HEK293 (cell line): ENCODE data around the gene CLGN.

Experiments
- GLI2 ChIP-seq: fragments of 450-650 bp; formaldehyde crosslinking; IDR thresholded peaks from 2 replicates; pipeline ENCODE4; 2017; ENCODE audit warnings: missing biosample characterization, missing genetic modification characterization, low read depth, borderline replicate concordance
- SCRT2 ChIP-seq: fragments of 450-650 bp; formaldehyde crosslinking; IDR thresholded peaks from 2 replicates; pipeline ENCODE4 v1.5.1; 2016; ENCODE audit warnings: missing biosample characterization, missing genetic modification characterization
- SETDB1 ChIP-seq: IDR thresholded peaks from one replicate; pipeline ENCODE4 v1.6.1; 2017; ENCODE audit warnings: mild to moderate bottlenecking, low read length, moderate library complexity, mixed read lengths; ENCODE audit not compliant: insufficient read length
- SP2 ChIP-seq: fragments of 450-650 bp; formaldehyde crosslinking; IDR thresholded peaks from 2 replicates; pipeline ENCODE4 v1.5.1; 2016; ENCODE audit warnings: missing biosample characterization, missing genetic modification characterization
- TRIM28 ChIP-seq: IDR thresholded peaks from 2 replicates; pipeline ENCODE4 v1.6.1; 2011; ENCODE audit warnings: low read length, control low read depth, borderline replicate concordance
- YY1 ChIP-seq: fragments of 450-650 bp; formaldehyde crosslinking; IDR thresholded peaks from 2 replicates; pipeline ENCODE4 v1.5.1; 2018; ENCODE audit warnings: missing biosample characterization, missing genetic modification characterization
- YY2 ChIP-seq: fragments of 450-650 bp; formaldehyde crosslinking; IDR thresholded peaks from 2 replicates; pipeline ENCODE4 v1.5.1; 2016; ENCODE audit warnings: missing biosample characterization, missing genetic modification characterization
- ZBTB1 ChIP-seq: fragments of 450-650 bp; formaldehyde crosslinking; IDR thresholded peaks from 2 replicates; pipeline ENCODE4 v1.5.1; 2016; ENCODE audit warnings: missing biosample characterization, missing genetic modification characterization
- ZBTB21 ChIP-seq: fragments of 450-650 bp; formaldehyde crosslinking; IDR thresholded peaks from 2 replicates; pipeline ENCODE4 v1.5.1; 2017; ENCODE audit warnings: missing biosample characterization, missing genetic modification characterization
- ZNF175 ChIP-seq: fragments of 450-650 bp; formaldehyde crosslinking; IDR thresholded peaks from 2 replicates; pipeline ENCODE4 v1.5.1; 2016; ENCODE audit warnings: missing biosample characterization, missing genetic modification characterization
- ZNF19 ChIP-seq: fragments of 450-650 bp; formaldehyde crosslinking; IDR thresholded peaks from 2 replicates; pipeline ENCODE4; 2016; ENCODE audit warnings: missing biosample characterization, missing genetic modification characterization, low read depth
- ZNF426 ChIP-seq: fragments of 450-650 bp; formaldehyde crosslinking; IDR thresholded peaks from 2 replicates; pipeline ENCODE4 v1.5.1; 2017; ENCODE audit warnings: missing biosample characterization, missing genetic modification characterization, mild to moderate bottlenecking, inconsistent platforms, moderate library complexity
- ZNF549 ChIP-seq: fragments of 450-650 bp; IDR thresholded peaks from 2 replicates; pipeline ENCODE4 v1.5.1; 2018; ENCODE audit warnings: missing biosample characterization, missing genetic modification characterization, mild to moderate bottlenecking, inconsistent platforms, moderate library complexity
- ZNF558 ChIP-seq: fragments of 450-650 bp; formaldehyde crosslinking; IDR thresholded peaks from 2 replicates; pipeline ENCODE4 v1.5.1; 2016; ENCODE audit warnings: missing biosample characterization, missing genetic modification characterization
- ZNF560 ChIP-seq: fragments of 450-650 bp; formaldehyde crosslinking; IDR thresholded peaks from 2 replicates; pipeline ENCODE4 v1.5.1; 2017; ENCODE audit warnings: missing biosample characterization, missing genetic modification characterization, borderline replicate concordance
- ZSCAN30 ChIP-seq: fragments of 450-650 bp; IDR thresholded peaks from 2 replicates; pipeline ENCODE4 v1.5.1; 2018; ENCODE audit warnings: missing biosample characterization, mild to moderate bottlenecking, missing genetic modification characterization, moderate library complexity
- TF ChIP-seq, protein P1 (sequence below): fragments of 450-650 bp; formaldehyde crosslinking; IDR thresholded peaks from 2 replicates; pipeline ENCODE4 v1.5.1; 2016; ENCODE audit warnings: missing biosample characterization, missing genetic modification characterization
- TF ChIP-seq, protein P2 (sequence below): fragments of 450-650 bp; formaldehyde crosslinking; IDR thresholded peaks from 2 replicates; pipeline ENCODE4 v1.5.1; 2017; ENCODE audit warnings: missing biosample characterization, missing genetic modification characterization
- TF ChIP-seq, protein P3 (sequence below): fragments of 450-650 bp; formaldehyde crosslinking; IDR thresholded peaks from 2 replicates; pipeline ENCODE4 v1.5.1; 2016; ENCODE audit warnings: missing biosample characterization, missing genetic modification characterization
- TF ChIP-seq, protein P4 (sequence below): fragments of 450-650 bp; formaldehyde crosslinking; IDR thresholded peaks from 2 replicates; pipeline ENCODE4 v1.5.1; 2016; ENCODE audit warnings: missing biosample characterization, missing genetic modification characterization, borderline replicate concordance
- TF ChIP-seq, protein P5 (sequence below): fragments of 450-650 bp; formaldehyde crosslinking; IDR thresholded peaks from 2 replicates; pipeline ENCODE4 v1.5.1; 2016; ENCODE audit warnings: missing biosample characterization, missing genetic modification characterization
- TF ChIP-seq, protein P6 (sequence below): fragments of 450-650 bp; formaldehyde crosslinking; IDR thresholded peaks from 2 replicates; pipeline ENCODE4 v1.5.1; 2016; ENCODE audit warnings: missing biosample characterization, missing genetic modification characterization
- TF ChIP-seq, protein P7 (sequence below): fragments of 450-650 bp; formaldehyde crosslinking; IDR thresholded peaks from 2 replicates; pipeline ENCODE4; 2016; ENCODE audit warnings: missing biosample characterization, missing genetic modification characterization
- TF ChIP-seq, protein P8 (sequence below): fragments of 450-650 bp; IDR thresholded peaks from 2 replicates; pipeline ENCODE4 v1.5.1; 2018; ENCODE audit warnings: missing biosample characterization, mild to moderate bottlenecking, missing genetic modification characterization
- TF ChIP-seq, protein P9 (sequence below): fragments of 450-650 bp; formaldehyde crosslinking; IDR thresholded peaks from 2 replicates; pipeline ENCODE4 v1.5.1; 2016; ENCODE audit warnings: missing biosample characterization, missing genetic modification characterization

CLGN gene

DNA sequence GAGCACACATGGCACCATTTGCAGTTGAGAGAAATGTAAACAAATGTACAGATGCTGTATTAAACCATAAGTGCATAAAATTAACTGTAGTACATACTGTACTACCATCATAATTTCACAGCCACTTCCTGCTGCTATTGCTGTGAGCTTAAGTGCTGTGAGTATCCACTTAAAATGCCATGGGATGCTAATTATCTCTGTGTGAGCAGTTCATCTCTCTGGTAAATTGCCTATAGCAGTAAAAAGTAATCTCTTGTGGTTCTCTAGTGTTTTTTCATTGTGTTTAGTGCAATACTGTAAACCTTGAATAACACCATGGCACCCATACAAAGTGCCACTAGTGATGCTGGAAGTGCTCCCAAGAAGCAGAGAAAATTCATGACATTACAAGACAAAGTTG, 63.9 kb downstream of the CLGN start (continued):
- TF ChIP-seq GLI2 = peak; percentile 76
- no peak for TF ChIP-seq ZNF19
- TF ChIP-seq, protein P1, sequence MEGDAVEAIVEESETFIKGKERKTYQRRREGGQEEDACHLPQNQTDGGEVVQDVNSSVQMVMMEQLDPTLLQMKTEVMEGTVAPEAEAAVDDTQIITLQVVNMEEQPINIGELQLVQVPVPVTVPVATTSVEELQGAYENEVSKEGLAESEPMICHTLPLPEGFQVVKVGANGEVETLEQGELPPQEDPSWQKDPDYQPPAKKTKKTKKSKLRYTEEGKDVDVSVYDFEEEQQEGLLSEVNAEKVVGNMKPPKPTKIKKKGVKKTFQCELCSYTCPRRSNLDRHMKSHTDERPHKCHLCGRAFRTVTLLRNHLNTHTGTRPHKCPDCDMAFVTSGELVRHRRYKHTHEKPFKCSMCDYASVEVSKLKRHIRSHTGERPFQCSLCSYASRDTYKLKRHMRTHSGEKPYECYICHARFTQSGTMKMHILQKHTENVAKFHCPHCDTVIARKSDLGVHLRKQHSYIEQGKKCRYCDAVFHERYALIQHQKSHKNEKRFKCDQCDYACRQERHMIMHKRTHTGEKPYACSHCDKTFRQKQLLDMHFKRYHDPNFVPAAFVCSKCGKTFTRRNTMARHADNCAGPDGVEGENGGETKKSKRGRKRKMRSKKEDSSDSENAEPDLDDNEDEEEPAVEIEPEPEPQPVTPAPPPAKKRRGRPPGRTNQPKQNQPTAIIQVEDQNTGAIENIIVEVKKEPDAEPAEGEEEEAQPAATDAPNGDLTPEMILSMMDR (tag by site-specific recombination) = no peak
- TF ChIP-seq, protein P2, sequence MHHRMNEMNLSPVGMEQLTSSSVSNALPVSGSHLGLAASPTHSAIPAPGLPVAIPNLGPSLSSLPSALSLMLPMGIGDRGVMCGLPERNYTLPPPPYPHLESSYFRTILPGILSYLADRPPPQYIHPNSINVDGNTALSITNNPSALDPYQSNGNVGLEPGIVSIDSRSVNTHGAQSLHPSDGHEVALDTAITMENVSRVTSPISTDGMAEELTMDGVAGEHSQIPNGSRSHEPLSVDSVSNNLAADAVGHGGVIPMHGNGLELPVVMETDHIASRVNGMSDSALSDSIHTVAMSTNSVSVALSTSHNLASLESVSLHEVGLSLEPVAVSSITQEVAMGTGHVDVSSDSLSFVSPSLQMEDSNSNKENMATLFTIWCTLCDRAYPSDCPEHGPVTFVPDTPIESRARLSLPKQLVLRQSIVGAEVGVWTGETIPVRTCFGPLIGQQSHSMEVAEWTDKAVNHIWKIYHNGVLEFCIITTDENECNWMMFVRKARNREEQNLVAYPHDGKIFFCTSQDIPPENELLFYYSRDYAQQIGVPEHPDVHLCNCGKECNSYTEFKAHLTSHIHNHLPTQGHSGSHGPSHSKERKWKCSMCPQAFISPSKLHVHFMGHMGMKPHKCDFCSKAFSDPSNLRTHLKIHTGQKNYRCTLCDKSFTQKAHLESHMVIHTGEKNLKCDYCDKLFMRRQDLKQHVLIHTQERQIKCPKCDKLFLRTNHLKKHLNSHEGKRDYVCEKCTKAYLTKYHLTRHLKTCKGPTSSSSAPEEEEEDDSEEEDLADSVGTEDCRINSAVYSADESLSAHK (tag by site-specific recombination) = peak; percentile 62; the same call in 1 of the 2 replicates
- TF ChIP-seq, protein P3, sequence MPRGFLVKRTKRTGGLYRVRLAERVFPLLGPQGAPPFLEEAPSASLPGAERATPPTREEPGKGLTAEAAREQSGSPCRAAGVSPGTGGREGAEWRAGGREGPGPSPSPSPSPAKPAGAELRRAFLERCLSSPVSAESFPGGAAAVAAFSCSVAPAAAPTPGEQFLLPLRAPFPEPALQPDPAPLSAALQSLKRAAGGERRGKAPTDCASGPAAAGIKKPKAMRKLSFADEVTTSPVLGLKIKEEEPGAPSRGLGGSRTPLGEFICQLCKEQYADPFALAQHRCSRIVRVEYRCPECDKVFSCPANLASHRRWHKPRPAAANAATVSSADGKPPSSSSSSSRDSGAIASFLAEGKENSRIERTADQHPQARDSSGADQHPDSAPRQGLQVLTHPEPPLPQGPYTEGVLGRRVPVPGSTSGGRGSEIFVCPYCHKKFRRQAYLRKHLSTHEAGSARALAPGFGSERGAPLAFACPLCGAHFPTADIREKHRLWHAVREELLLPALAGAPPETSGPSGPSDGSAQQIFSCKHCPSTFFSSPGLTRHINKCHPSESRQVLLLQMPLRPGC (tag by site-specific recombination) = peak; percentile 68
- no peak for TF ChIP-seq ZNF175 (tag by site-specific recombination)
- TF ChIP-seq ZSCAN30 (tag by site-specific recombination) = no peak
- no peak for TF ChIP-seq ZNF549
- TF ChIP-seq, protein P4, sequence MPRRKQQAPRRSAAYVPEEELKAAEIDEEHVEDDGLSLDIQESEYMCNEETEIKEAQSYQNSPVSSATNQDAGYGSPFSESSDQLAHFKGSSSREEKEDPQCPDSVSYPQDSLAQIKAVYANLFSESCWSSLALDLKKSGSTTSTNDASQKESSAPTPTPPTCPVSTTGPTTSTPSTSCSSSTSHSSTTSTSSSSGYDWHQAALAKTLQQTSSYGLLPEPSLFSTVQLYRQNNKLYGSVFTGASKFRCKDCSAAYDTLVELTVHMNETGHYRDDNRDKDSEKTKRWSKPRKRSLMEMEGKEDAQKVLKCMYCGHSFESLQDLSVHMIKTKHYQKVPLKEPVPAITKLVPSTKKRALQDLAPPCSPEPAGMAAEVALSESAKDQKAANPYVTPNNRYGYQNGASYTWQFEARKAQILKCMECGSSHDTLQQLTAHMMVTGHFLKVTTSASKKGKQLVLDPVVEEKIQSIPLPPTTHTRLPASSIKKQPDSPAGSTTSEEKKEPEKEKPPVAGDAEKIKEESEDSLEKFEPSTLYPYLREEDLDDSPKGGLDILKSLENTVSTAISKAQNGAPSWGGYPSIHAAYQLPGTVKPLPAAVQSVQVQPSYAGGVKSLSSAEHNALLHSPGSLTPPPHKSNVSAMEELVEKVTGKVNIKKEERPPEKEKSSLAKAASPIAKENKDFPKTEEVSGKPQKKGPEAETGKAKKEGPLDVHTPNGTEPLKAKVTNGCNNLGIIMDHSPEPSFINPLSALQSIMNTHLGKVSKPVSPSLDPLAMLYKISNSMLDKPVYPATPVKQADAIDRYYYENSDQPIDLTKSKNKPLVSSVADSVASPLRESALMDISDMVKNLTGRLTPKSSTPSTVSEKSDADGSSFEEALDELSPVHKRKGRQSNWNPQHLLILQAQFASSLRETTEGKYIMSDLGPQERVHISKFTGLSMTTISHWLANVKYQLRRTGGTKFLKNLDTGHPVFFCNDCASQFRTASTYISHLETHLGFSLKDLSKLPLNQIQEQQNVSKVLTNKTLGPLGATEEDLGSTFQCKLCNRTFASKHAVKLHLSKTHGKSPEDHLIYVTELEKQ (tag by site-specific recombination) = peak; percentile 73; the same call in 1 of the 2 replicates
- TF ChIP-seq, protein P5, sequence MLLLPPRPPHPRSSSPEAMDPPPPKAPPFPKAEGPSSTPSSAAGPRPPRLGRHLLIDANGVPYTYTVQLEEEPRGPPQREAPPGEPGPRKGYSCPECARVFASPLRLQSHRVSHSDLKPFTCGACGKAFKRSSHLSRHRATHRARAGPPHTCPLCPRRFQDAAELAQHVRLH (tag by site-specific recombination) = peak; percentile 82
- 0 out of 2 replicates have a peak, but pooled peaks have one; percentile 7 for TF ChIP-seq ZNF426 (tag by site-specific recombination)
- TF ChIP-seq ZNF560 = no peak
- no peak for TF ChIP-seq SCRT2 (tag by site-specific recombination)
- TF ChIP-seq ZBTB1 = no peak
- TF ChIP-seq, protein P6, sequence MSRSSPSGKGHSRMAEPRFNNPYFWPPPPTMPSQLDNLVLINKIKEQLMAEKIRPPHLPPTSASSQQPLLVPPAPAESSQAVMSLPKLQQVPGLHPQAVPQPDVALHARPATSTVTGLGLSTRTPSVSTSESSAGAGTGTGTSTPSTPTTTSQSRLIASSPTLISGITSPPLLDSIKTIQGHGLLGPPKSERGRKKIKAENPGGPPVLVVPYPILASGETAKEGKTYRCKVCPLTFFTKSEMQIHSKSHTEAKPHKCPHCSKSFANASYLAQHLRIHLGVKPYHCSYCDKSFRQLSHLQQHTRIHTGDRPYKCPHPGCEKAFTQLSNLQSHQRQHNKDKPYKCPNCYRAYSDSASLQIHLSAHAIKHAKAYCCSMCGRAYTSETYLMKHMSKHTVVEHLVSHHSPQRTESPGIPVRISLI (tag by site-specific recombination) = no peak
- no peak for TF ChIP-seq ZBTB21 (tag by site-specific recombination)
- TF ChIP-seq, protein P7, sequence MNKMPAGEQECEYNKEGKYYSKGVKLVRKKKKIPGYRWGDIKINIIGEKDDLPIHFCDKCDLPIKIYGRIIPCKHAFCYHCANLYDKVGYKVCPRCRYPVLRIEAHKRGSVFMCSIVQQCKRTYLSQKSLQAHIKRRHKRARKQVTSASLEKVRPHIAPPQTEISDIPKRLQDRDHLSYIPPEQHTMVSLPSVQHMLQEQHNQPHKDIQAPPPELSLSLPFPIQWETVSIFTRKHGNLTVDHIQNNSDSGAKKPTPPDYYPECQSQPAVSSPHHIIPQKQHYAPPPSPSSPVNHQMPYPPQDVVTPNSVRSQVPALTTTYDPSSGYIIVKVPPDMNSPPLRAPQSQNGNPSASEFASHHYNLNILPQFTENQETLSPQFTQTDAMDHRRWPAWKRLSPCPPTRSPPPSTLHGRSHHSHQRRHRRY (tag by site-specific recombination) = no peak
- no peak for TF ChIP-seq SP2
- no peak for TF ChIP-seq YY2 (tag by site-specific recombination)
- no peak for TF ChIP-seq TRIM28
- TF ChIP-seq ZNF558 = no peak
- TF ChIP-seq, protein P8, sequence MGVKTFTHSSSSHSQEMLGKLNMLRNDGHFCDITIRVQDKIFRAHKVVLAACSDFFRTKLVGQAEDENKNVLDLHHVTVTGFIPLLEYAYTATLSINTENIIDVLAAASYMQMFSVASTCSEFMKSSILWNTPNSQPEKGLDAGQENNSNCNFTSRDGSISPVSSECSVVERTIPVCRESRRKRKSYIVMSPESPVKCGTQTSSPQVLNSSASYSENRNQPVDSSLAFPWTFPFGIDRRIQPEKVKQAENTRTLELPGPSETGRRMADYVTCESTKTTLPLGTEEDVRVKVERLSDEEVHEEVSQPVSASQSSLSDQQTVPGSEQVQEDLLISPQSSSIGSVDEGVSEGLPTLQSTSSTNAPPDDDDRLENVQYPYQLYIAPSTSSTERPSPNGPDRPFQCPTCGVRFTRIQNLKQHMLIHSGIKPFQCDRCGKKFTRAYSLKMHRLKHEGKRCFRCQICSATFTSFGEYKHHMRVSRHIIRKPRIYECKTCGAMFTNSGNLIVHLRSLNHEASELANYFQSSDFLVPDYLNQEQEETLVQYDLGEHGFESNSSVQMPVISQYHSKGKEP (tag by site-specific recombination) = peak; percentile 86
- TF ChIP-seq, protein P9, sequence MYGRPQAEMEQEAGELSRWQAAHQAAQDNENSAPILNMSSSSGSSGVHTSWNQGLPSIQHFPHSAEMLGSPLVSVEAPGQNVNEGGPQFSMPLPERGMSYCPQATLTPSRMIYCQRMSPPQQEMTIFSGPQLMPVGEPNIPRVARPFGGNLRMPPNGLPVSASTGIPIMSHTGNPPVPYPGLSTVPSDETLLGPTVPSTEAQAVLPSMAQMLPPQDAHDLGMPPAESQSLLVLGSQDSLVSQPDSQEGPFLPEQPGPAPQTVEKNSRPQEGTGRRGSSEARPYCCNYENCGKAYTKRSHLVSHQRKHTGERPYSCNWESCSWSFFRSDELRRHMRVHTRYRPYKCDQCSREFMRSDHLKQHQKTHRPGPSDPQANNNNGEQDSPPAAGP (tag by site-specific recombination) = no peak
- TF ChIP-seq YY1 (tag by site-specific recombination) = 0 out of 2 replicates have a peak, but pooled peaks have one; percentile 25
- TF ChIP-seq SETDB1 = no peak
